HG02840 (cell line): ENCODE results near the gene MON1A.

ENCODE experiments used
- ATAC-seq: cut with Tn5 transposase; IDR thresholded peaks from one replicate; pipeline ENCODE4 v1.9.1; 2021; ENCODE audit warnings: mild to moderate bottlenecking, moderate library complexity, moderate number of reproducible peaks; ENCODE audit not compliant: unreplicated experiment, low FRiP score

The MON1A gene

DNA sequence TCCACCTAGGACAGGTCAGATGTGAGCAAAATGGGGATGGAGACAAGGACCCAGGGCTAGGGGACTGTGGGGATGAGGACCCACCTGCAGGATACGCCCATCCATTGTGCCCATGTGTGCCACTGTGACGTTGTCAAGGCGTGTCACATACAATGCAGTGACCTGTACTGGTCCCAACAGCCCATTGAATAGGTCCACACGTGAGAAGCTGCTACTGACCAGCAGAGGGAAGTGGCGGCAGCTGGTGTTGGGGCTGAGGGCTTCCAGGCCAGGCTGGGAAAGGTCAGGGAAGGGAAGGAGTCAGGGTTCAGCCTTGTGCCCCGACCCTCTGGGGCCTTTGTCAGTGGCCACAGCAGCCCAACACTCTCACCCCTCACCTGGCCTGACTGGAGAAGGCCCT, 30.6 kb downstream of the MON1A start:
- no peak for ATAC-seq

DNA sequence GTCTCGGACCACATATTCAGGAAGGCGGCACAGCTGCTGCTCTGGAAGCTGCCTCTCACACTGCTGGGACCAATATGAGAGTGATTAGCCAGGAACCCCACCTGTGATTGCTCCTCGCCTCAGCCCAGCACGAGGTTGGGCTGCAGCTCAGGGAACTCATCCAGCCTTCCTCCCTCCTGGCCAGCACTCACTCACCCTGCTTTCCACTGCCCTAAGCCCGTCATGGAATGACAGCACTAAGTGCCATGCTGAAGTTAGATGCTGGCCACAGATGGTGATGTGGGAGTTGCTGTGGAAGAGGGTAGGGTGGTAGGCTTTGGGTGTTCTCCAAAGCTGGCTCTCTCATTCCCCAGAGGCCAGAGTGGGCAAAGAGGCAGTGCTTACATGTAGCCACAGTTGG, 33.3 kb downstream of the MON1A start:
- no peak for ATAC-seq

DNA sequence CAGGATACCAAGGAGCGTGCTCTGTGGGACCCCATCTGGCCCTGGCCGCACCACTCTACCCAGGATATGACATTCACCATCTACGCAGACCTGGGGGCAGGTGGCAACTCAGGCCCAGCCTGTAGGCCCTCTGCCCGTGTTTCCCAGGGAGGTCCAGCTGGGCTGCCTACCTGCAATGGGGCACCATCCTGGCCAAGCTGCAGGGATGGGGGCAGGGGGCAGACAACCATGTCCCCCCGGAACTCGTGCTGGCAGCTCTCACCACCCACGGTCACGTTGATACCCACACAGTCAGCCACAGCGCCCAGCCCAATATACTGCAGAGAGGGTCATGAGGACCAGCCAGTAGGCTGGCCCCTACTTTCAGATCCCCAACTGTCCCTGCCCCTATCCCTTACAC, 33.8 kb downstream of the MON1A start:
- no peak for ATAC-seq

DNA sequence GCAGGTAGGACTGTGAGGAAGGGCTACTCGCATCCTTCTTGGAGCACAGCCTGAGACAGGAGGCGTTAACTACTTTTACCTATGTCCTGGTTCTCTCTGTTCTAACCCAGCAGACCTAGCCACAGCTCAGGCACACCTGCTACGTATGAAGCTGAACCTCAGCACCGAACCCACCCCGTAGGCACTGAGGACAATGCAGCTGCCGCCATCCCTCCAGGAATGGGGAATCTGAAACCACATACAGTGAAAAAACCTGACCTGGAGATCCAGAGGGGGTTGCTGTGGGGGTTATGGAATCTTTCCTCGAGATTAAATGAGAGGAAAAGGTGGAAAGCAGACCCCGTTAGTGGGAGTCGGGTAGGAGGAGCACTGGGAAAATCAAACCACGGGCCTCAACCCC, 40.3 kb downstream of the MON1A start:
- ATAC-seq, result no peak

DNA sequence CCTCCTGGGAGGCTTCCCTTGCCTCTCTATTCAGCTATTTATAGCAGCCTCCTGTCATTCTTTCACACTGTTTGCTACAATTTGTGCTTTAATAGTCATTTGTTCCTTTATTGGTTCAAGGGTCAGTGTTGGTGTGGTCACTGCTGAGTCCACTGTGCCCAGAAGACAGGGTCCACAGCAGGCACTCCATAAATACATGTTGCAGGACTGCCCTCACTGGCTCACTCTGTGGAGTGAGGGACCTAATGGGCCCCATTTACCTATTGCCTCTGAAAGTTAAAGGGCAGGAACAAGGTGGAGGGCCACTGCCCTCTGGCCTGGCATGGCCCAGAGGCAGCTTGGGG, 42.7 kb downstream of the MON1A start:
- ATAC-seq, result no peak

DNA sequence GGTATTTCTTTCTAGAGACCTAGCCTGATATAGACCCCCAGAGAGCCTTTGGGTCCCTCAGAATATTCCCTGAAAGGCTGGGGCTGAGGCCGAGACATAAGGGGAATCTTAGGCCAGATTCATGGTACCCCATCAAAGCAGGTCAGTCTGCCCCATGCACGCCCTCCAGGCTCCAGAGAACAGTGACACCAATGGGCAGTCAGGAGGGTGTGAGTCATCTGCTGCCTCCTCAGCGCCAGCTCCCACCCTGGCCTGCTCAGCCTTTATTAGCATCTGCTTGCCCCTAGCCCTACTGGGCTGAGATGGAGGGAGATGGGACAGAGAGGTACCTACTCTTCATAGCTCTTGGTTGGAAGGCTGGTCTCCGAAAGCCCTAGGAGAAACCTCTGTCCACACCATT, 45.6 kb downstream of the MON1A start:
- no peak for ATAC-seq

DNA sequence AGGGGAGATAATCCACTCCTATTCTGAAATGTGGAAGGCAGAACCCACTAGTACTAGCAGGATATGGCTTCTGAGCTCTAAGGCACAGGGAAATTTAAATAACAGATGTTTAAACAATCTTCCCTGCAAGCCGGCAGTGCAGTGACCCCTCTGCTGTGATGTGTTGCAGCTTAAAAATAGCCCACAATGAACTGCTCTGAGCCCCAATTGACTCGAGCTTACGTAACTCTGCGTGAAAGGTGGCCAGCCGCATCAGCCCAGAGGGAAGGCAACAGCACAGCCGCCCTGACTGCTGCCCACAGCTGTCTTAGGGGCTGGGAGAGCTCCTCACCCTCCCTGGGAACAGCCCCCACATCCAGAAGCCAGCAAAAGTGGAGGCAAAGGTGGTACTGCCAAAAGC, 47.4 kb downstream of the MON1A start:
- ATAC-seq, result no peak

DNA sequence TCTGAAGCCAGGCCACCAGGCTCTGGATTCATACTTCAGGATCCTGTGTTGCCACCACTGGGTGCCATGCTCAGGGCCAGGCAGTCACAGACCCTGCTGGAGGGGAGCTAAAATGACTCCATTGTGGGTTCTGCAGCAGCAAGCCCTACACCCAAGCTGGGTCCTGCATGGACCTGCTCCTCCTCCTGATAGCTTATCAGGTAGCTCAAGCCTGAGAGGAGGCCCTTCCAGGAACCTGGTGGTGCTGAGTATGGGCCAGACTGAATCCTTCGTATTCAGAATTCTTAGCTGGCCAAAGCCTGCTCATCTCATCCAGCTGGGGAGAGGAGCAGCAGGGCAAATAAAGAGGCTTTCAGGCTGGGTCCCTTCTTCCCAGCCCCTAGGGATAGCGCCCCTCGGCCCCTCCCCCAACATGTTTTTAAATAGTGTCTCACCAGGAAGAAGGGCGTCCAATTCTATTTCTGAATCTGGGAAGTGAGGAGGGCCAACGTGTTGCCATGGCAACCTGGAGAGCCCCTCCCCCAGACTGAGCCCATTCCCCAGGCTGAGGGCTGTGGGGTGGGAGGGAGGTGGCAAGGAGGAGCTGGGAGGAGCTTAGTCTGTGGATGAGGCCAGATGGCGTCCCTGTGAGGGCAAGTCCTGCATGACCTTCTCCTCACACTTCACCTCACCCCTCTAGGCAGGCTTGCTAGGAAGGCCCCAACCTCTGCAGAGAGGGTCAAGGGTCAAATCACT, 48.9 kb downstream of the MON1A start:
- ATAC-seq, result no peak

DNA sequence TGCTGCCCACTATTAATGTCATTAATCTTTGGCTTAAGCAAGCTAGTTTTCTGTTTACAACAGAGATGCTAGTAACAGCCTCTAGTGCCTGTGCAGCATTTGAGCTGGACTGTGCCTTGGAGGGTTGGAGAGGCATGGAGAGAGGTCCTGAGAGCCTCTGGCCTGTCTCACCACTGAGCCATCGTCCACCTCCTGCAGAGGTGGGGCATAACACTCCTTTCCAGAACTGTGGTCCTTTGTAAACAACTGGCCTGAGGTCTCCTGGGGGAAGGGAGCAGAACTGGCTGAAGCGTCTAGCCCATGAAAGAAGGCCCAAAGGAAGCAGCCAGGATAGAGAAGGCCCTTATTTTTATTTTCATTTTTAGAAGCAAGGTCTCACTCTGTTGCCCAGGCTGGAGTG, 49.9 kb downstream of the MON1A start:
- no peak for ATAC-seq

DNA sequence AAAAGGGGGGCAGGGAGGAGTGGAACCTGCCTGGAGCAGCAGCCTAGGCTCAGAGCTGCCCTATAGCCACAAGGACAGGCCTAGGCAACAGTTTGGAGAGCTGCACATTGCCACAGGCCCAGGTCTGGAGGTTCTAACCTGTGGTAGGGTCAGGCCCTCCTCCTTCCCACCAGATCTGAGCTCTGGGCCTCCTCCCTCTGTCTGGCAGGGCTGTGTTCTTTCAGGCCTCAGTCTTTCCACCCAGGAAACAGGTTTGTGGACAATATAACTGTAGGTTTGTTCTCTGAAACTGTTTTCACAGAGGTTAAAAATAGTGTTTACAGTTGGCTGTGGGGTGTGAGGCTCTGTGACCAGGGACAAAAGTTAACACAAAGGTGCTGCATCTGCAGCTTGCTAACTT, 50.9 kb downstream of the MON1A start:
- no peak for ATAC-seq

DNA sequence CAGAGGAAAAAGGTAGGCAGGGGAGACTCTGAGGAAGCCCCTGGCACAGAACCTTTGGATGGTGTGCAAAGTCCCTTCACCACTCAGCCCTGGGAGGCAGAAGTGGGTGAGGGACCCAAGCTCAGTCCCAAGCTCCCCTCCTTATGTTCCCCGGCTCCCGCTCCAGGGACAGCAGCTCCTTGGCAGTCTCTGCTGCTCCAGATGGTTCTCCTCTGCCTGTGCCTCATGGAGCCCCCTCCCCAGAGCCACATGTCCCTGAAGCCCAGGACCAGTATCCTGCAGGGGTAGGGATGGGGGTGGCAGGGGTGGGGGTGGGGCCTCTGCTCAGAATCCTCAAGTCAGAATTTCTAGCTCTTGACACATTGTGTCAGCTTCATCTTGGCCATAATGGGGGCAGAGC, 51.9 kb downstream of the MON1A start:
- ATAC-seq, result no peak

DNA sequence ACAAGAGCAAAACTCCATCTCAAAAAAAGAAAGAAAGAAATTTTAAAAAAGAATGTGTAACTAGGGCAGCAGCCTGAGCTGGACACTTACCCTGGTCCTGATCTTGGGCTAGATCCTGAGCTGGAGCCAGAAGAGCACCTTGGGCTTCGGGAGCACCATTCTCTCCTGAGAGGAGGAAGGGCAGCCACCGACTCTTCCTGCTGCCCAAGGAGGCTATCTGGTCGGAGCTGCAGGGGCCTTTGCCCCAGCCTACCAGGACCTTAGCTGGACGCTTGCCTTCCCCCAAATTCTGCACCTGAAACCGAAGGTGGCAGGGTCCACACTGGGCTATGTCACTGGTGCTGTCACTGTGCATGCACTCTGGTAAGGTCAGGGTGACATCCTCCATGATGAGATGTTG, 53.0 kb downstream of the MON1A start:
- no peak for ATAC-seq

DNA sequence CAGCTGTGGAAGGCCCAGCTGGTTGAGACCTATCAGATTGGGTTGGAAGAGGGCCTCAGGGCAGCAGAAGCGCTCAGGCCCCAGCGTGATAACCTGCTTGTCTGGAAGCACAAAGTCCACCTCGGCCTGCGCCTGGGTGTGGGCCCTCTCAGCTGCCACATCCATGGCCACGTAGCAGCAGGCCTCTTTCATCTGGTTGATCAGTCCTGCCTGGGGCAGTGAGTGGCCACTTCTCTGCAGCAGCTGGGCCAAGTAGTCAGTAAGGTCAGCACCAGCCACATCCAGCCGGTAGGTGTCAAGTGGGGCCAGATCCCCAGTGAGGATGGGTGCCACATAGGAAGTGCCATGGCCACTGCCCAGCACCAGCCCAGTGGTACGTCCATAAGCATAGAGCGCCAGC, 56.0 kb downstream of the MON1A start:
- no peak for ATAC-seq

DNA sequence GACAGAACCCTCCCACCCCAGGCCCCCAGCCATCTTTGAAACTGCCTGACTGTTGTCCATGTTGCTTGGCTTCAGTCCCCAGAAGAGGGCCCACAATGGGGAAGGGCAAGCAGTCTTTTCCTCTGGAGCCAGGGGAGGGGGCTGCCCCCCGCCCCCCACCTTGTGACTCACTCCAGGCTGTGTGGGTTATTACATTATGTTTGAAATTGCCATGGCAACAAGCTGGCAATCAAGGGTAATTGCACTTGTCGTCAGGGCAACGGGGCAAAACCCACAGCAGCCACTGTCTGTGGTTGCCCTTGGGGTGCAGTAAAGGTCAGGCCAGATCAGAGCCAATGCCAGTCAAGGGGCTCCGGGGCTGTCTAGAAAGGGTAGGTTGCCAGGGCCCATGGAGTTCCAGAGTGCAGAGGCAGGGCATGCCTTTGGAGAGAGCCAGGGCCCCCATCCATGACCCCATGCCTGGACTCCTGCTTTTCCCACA, 56.8 kb downstream of the MON1A start:
- no peak for ATAC-seq

DNA sequence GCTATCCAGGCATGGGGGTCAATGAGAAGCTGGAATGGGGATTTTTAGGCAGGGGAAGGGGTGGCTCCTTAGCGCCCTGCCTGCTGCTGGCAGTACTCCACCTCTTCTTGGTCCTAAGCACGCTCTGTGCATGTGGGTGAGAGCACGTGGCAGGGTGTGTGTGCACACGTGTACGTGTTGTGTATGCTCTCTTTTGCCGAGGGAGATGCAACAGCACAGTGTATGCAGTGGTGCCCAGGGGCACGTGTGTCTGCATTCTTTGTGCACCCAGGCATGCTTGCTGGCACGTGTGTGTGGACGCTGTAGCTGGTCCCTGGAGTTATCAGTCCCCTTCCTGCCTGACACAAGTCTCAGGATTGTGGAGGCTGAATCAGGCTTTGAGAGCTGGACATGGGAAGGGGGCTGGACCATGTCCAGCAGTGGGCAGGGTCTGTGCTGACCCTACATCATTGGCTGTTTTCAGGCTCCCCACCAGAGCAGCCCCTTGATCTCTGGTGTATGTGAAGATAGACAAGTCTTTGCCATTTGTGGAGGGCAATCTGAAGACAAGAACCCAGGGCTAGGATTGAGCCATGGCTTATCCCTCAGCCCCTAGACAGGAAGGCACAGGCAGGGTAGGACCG, 58.0 kb downstream of the MON1A start:
- no peak for ATAC-seq

DNA sequence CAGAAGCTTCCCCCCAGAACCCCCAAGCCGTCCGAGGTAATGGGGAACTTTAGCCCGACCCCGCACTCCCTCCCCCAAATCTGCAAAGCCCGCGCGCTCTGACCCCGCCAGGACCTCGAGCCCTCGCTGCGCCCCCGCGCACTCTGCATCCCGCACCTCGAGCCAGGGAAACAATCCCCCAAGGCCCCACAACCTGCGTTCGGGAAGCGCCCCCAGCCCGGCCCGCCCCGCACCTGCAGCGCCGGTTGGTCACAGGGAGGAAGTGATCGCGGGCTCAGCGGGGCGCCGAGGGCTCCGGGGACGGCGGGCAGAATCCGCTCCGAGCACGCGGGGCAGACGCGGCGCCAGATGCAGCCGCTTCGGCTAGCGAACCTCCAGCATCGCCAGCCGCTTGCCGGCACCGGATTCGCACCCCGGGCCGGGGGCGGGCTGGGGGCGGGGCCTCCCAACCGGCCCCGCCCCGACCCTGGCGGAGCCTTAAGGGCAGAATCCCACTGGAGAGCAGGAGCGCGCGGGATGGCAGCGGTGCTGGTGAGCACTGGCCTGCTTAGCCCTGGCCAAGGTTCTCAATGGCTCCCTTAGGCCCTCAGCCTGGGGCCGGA, 60.0 kb downstream of the MON1A start, which contains the start of gene CAMKV:
CAMKV (minus strand) TSS at position 382 of the 602 bp plus-strand sequence. CDS start 7,518 bp downstream, outside the sequence.
- ATAC-seq, result no peak

DNA sequence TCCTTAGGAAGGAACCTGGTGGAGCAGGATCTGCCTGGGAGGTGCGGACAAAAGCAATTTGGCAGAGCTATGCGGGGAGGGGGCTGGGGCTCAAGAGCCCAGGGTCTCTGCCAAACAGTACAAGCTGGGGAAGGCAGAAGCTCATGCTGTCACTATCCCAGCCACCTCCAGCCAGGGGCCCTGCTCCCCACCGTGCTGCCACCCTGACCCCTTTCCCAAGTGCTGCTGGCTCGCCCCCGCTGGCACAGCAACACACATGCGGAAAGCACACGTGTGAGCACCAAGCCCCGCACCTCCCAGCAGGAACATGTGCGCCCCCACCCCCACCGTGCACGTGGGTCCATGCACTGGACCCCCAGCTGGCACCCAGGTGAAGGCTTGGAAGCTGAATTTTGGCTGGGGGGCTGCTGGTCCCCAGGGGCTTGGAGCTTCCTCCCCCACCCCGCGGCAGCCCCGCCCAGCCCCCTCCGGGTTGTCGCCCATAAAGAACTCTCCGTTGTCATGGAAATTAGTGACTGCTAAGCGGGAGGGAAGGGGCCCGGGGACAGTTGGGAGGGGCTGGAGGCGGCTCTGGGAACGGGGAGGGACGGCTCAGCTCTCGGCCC, 60.6 kb downstream of the MON1A start:
- no peak for ATAC-seq

DNA sequence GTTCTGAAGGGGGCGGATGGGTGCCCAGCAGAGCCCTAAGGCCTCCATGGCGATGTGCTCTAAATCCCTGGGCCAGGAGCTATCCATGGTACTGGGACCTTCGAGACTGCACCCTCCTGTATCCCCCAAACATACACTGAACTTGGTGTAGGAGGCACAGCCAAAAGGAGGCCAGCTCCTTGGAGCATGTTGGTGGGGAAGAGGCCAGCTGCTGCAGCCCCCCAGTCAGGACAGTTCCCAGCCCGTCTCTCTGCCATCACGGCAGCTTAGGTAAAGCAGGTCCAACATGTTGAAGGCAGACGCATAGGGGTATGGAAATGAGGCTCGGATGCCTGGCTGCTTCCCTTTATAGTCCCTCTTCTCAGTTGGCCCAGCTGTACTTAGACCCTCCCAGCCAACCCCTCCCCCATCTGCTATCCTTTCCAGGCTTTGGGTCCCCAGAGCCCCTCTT, 61.7 kb downstream of the MON1A start:
- ATAC-seq, result no peak

DNA sequence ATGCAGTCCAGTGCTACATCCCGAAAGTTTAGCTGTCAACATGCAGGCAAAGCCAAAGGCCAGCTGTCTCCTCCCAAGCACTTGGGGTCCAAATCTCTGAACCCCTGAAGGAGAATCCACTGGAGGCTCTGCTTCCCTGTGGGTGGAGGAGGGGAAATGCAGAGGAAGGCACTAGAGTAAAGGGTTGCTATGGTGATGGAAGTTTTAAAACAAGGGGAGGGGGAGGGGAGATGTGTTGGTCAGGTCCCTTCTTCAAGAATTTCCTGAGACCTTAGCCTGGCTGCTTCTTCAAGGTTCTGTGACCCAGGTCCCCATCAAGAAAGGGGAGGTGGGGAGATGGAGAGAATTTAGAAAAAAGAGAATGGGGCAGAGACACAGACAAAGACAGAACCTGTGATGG, 62.2 kb downstream of the MON1A start:
- no peak for ATAC-seq

DNA sequence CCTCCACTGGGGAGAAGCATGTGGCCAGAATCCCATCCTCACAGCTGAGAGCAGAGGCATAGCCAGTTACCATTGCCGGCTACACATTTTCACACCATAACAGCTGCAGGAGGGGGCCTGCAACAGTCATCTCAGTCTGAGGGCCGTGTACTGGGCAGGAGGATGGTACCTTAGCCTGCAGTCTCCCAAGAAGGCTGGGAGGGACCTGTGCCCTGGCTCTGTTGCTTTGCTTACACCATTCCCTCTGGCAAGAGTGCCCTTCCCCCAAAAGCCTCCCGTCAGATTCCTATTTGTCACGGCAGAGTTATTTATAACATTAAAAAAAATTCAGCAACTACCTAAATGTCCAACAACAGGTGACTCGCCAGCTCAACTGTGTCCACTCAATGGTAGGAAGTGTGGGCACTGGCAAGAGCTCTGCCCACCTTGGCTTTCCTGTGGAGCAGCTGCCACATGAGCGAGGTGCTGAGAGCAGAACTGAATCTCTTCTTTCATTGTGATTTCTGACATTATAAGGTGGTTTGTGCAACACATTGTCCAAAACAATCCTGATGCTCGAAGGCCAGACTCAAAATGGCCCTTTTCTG, 64.3 kb downstream of the MON1A start:
- no peak for ATAC-seq

DNA sequence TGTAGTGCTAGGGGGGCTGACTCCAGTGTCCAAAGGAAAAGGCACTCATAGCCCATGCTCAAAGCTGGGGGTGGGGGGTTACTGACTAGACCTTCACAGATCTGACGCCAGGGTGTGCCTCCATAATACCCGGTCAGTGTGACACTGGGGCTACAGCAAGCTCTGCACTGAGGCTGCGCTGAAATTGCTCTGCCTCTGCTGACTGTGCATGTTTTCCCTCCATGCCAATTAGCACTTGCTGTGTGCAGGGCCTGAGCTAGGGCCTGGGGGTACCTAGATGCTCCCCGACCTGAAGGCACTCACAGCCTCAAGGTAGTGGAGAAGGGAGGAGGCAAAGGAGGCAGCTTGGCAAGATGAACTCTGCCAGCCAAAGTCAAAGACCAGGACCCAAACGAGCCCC, 65.1 kb downstream of the MON1A start:
- no peak for ATAC-seq
